ENCODE measurements around the gene CCDC190.
A peak's percentile ranks its signal among the peaks of the same experiment; 100 is the strongest.

CCDC190 gene

DNA sequence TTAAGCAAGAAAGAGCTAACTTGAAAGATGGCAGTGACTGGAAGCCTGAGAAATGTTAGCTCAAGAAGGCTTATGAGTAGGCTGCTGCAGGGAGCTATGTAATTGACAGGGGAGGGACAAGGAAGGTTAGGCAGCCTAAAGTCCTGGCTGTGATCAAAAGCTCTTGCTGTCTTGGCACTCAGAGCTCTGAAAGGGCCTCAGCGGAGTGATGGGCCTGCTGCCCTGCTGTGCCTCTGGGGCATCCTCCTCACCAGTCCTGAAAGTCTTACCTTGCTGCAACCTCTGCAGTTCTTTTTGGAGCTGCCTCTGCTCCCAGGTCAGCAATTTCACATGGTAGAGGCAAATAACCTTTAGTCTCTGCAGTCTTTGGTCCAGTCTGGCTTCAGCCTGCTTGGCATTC lies 1.8 kb downstream of the CCDC190 start:
- H3K4me3 ChIP-seq (ENCODE audit: low read depth, low read length), result no peak overlapping the region
- DNase-seq (ENCODE audit: low read depth), result no peak
- TF ChIP-seq, protein P1, sequence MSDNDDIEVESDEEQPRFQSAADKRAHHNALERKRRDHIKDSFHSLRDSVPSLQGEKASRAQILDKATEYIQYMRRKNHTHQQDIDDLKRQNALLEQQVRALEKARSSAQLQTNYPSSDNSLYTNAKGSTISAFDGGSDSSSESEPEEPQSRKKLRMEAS (IDR thresholded peaks at IDR 0.05; ENCODE audit: low read depth, low read length), result no peak
- TF ChIP-seq CTCF (IDR thresholded peaks at IDR 0.05; ENCODE audit: low read depth, low read length), result no peak
- TF ChIP-seq POLR2A (IDR thresholded peaks at IDR 0.05; ENCODE audit: extremely low read depth, insufficient read length), result no peak
- TF ChIP-seq MYC (IDR thresholded peaks at IDR 0.05; ENCODE audit: low read depth, low read length), result no peak

DNA sequence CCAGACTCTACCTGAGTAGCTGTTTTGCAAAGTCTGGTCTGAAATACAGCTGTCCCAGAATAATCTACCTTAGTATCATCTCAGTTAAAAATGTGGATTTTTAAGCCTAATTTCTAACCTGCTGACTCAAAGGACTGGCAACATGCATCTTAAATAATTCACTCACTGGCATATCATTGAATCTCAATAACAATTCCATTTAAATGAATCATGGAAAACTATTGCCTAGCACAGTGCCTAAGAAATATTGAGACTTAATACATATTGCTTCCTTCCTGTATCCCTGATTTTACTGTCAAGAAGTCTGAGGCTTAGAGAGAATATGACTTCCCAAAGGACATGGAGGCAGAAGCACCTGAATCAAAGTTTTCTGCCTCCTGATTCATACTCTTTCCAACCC lies 3.1 kb downstream of the CCDC190 start:
- H3K4me3 ChIP-seq (ENCODE audit: low read depth, low read length), result no peak overlapping the region
- no peak for DNase-seq (ENCODE audit: low read depth)
- no peak for TF ChIP-seq POLR2A (IDR thresholded peaks at IDR 0.05; ENCODE audit: extremely low read depth, insufficient read length)
- TF ChIP-seq CTCF (IDR thresholded peaks at IDR 0.05; ENCODE audit: low read depth, low read length), result no peak
- TF ChIP-seq MYC (IDR thresholded peaks at IDR 0.05; ENCODE audit: low read depth, low read length), result no peak
- TF ChIP-seq, protein P1 (IDR thresholded peaks at IDR 0.05; ENCODE audit: low read depth, low read length), result no peak

GRCh38 chr1:162856260-162856659 lies 4.7 kb downstream of the CCDC190 start:
- no peak for TF ChIP-seq POLR2A (IDR thresholded peaks at IDR 0.05; ENCODE audit: extremely low read depth, insufficient read length)
- H3K4me3 ChIP-seq (ENCODE audit: low read depth, low read length), result no peak overlapping the region
- no peak for DNase-seq (ENCODE audit: low read depth)

- TF ChIP-seq CTCF (IDR thresholded peaks at IDR 0.05; ENCODE audit: low read depth, low read length) (no peak), MYC (IDR thresholded peaks at IDR 0.05; ENCODE audit: low read depth, low read length) (no peak), POLR2A (IDR thresholded peaks at IDR 0.05; ENCODE audit: extremely low read depth, insufficient read length) (no peak)
- TF ChIP-seq, protein P1 (IDR thresholded peaks at IDR 0.05; ENCODE audit: low read depth, low read length), result no peak
- H3K4me3 ChIP-seq (ENCODE audit: low read depth, low read length), result no peak overlapping the region
- no peak for DNase-seq (ENCODE audit: low read depth)
Observed at GRCh38 chr1:162855461-162856150, 5.4 kb downstream of the CCDC190 start.

GRCh38 chr1:162854245-162854882 lies 6.6 kb downstream of the CCDC190 start:
- peak; percentile 69 for DNase-seq (ENCODE audit: low read depth)
- TF ChIP-seq, protein P1 (IDR thresholded peaks at IDR 0.05; ENCODE audit: low read depth, low read length), result 0 out of 2 replicates have a peak, but pooled peaks have one; percentile 19
- TF ChIP-seq CTCF (IDR thresholded peaks at IDR 0.05; ENCODE audit: low read depth, low read length), result peak; percentile 70
- no peak for TF ChIP-seq MYC (IDR thresholded peaks at IDR 0.05; ENCODE audit: low read depth, low read length)
- TF ChIP-seq POLR2A (IDR thresholded peaks at IDR 0.05; ENCODE audit: extremely low read depth, insufficient read length), result no peak
- H3K4me3 ChIP-seq (ENCODE audit: low read depth, low read length), result no peak overlapping the region

DNA sequence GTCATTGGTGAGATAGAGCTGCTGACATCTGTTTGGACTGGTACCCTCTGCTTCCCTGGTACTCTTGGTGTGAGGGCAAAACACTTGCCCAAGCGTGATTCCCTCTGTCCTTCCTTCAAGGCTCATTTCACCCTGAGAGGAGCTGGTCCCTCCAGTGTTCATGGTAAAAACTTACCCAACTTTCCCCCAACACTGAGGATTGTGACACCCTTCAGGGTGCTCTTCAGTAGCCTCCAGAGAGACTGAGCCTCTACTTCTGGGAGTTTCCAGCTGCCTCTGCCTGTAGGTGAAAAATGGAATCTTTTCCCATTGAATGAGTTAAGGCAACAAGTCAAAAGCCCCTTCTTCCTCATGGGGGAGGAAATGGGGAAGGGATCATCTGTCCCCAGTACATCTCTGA lies 9.6 kb downstream of the CCDC190 start:
- TF ChIP-seq, protein P1 (IDR thresholded peaks at IDR 0.05; ENCODE audit: low read depth, low read length), result no peak
- TF ChIP-seq CTCF (IDR thresholded peaks at IDR 0.05; ENCODE audit: low read depth, low read length) (no peak), MYC (IDR thresholded peaks at IDR 0.05; ENCODE audit: low read depth, low read length) (no peak), POLR2A (IDR thresholded peaks at IDR 0.05; ENCODE audit: extremely low read depth, insufficient read length) (no peak)
- DNase-seq (ENCODE audit: low read depth), result no peak
- H3K4me3 ChIP-seq (ENCODE audit: low read depth, low read length), result no peak overlapping the region

Measured in NB4 (cell line).